HepG2 (cell line): ENCODE data around the gene CSNK1G1. TPM values are rescaled to one million over a fixed set of nuclear protein-coding genes. Genes with fewer than 3 reads are reported as not detected.

Experiments used
- ATAC-seq: fragments of 200-7000 bp; cut with Tn5 transposase; 3 replicates; pipeline ENCODE4 v1.9.1; 2020; ENCODE audit warnings: mild to moderate bottlenecking, moderate library complexity
- BruUV-seq: library from RNA; stranded (reverse); fragments of 400-500 nt; replicated peaks from 2 replicates; lab custom pipeline; 2021; lab: Mats Ljungman, UMichigan
- CTCF ChIA-PET: fragments of 300-600 bp; formaldehyde crosslinking; extraction: SDS; loops from one replicate; lab custom pipeline; 2021; ENCODE audit warnings: low total read pairs, inconsistent platforms, low intra/inter-chr PET ratio; lab: Yijun Ruan, JAX
- POLR2A ChIA-PET: fragments of 350-600 bp; sonication (Branson Sonifier 250); formaldehyde crosslinking; loops from one replicate; lab custom pipeline; 2020; ENCODE audit warnings: antibody characterized with exemption, inconsistent platforms; lab: Yijun Ruan, JAX
- DNase-seq: peaks from one replicate; pipeline ENCODE4 v3.0.0-alpha.2; 2015; ENCODE audit warnings: low spot score
- FAIRE-seq: peaks from 3 replicates; lab custom pipeline; 2011; peaks lifted over from hg19 to GRCh38; lab: Jason Lieb, UNC
- H2AFZ ChIP-seq: one replicate; pipeline ENCODE4 v1.6.1; 2011; ENCODE audit warnings: low read length, inconsistent platforms
- H3K27ac ChIP-seq: fragments of 300-600 bp; 3 replicates; pipeline ENCODE4 v1.8.0; 2011; ENCODE audit warnings: mixed run types, mild to moderate bottlenecking, mixed read lengths, low read length, inconsistent platforms; ENCODE audit not compliant: insufficient read depth; ENCODE audit errors: extremely low read length
- H3K27me3 ChIP-seq, 2 experiments: fragments of 200-600 bp in 1 of 2; 2 replicates in 1 of 2; 3 replicates in 1 of 2; pipeline versions ENCODE4 v1.6.0 to v1.8.0; 2011; ENCODE audit warnings: low read length in 2 of 2, mild to moderate bottlenecking in 2 of 2, moderate library complexity in 2 of 2, inconsistent platforms in 1 of 2; ENCODE audit not compliant: insufficient read depth in 2 of 2, control insufficient read depth in 1 of 2
- H3K36me3 ChIP-seq, 2 experiments: fragments of 200-600 bp in 1 of 2; replicated peaks in 1 of 2; 2 replicates in 1 of 2; 3 replicates in 1 of 2; pipeline versions ENCODE4 v1.5.1 to v1.8.0; 2011; ENCODE audit warnings: low read length in 2 of 2, inconsistent platforms in 1 of 2; ENCODE audit not compliant: insufficient read depth in 2 of 2, control insufficient read depth in 1 of 2
- H3K4me1 ChIP-seq: 2 replicates; pipeline ENCODE4 v1.5.1; 2012; ENCODE audit warnings: low read length, inconsistent platforms; ENCODE audit not compliant: insufficient read depth
- H3K4me2 ChIP-seq: 2 replicates; pipeline ENCODE4 v1.6.0; 2011; ENCODE audit warnings: low read depth, low read length, inconsistent platforms
- H3K4me3 ChIP-seq, 3 experiments: fragments of 200-600 bp in 1 of 3; sonication (generic), shearing (Covaris generic) in 1 of 3; replicated peaks in 1 of 3; 2 replicates each; pipeline ENCODE4 v1.5.1; 2011 to 2016; ENCODE audit warnings: low read length in 3 of 3, inconsistent platforms in 2 of 3, low read depth in 2 of 3, mild to moderate bottlenecking in 2 of 3, control low read depth in 1 of 3, mixed read lengths in 1 of 3; ENCODE audit not compliant: insufficient read depth in 1 of 3
- H3K79me2 ChIP-seq: one replicate; pipeline ENCODE4 v1.6.1; 2011; ENCODE audit warnings: low read length, inconsistent platforms; ENCODE audit not compliant: insufficient read depth
- H3K9ac ChIP-seq: 2 replicates; pipeline ENCODE4 v1.6.0; 2011; ENCODE audit warnings: mild to moderate bottlenecking, low read depth, low read length, inconsistent platforms; ENCODE audit not compliant: insufficient read depth
- H3K9me3 ChIP-seq: 2 replicates; pipeline ENCODE4 v1.5.1; 2012; ENCODE audit warnings: mild to moderate bottlenecking, low read length
- H4K20me1 ChIP-seq: 2 replicates; pipeline ENCODE4 v1.6.0; 2011; ENCODE audit warnings: inconsistent platforms, mild to moderate bottlenecking, low read length, moderate library complexity; ENCODE audit not compliant: insufficient read depth
- HOXA7 ChIP-seq: sonication (generic); formaldehyde crosslinking; IDR thresholded peaks from 2 replicates; pipeline ENCODE4 v1.8.1; 2022; ENCODE audit warnings: mild to moderate bottlenecking, missing genetic modification reagents, moderate library complexity
- MED8 ChIP-seq: sonication (generic); formaldehyde crosslinking; IDR thresholded peaks from 2 replicates; pipeline ENCODE4 v1.8.1; 2023; ENCODE audit warnings: mild to moderate bottlenecking, missing genetic modification reagents; ENCODE audit not compliant: insufficient replicate concordance
- SRY ChIP-seq: sonication (generic); formaldehyde crosslinking; IDR thresholded peaks from 2 replicates; pipeline ENCODE4 v1.8.0; 2022; ENCODE audit warnings: mild to moderate bottlenecking, missing genetic modification reagents
- ZFX ChIP-seq: sonication (generic); formaldehyde crosslinking; IDR thresholded peaks from 2 replicates; pipeline ENCODE4 v1.4.0; 2020; ENCODE audit warnings: mild to moderate bottlenecking, low read depth, missing genetic modification reagents, moderate library complexity
- ZNF572 ChIP-seq: sonication (generic); formaldehyde crosslinking; IDR thresholded peaks from 2 replicates; pipeline ENCODE4 v1.5.1; 2020; ENCODE audit warnings: mild to moderate bottlenecking, missing genetic modification reagents
- ZNF576 ChIP-seq: sonication (generic); formaldehyde crosslinking; IDR thresholded peaks from 2 replicates; pipeline ENCODE4 v1.4.0; 2020; ENCODE audit warnings: mild to moderate bottlenecking, missing genetic modification reagents
- ZNF704 ChIP-seq: sonication (generic); formaldehyde crosslinking; IDR thresholded peaks from 2 replicates; pipeline ENCODE4 v1.8.1; 2023; ENCODE audit warnings: mild to moderate bottlenecking, inconsistent platforms, moderate library complexity, missing genetic modification reagents, borderline replicate concordance
- WGBS: methylation state at CpG from one replicate; pipeline ENCODE4 v1.1.6; 2017; ENCODE audit warnings: low lambda C conversion rate; 5-methylcytosine and 5-hydroxymethylcytosine counted together
- in situ Hi-C: cut with HindIII; loops from 2 replicates; pipeline ENCODE4 v1.10.0; 2017; ENCODE audit warnings: low pct_unique_long_range_greater_than_20kb; ENCODE audit not compliant: extremely low pct_ligation_motif_present
- intact Hi-C: fragments of 100-400 bp; cut with micrococcal nuclease; formaldehyde crosslinking; loops from one replicate; pipeline ENCODE4 v1.10.0; 2022; ENCODE audit not compliant: unreplicated experiment
- polyA plus RNA-seq, 8 experiments: library from polyadenylated mRNA; depleted of rRNA in 3 of 8; stranded (reverse) in 7 of 8; unstranded in 1 of 8; fragments of >200 nt; fragmentation: Illumina TruSeq in 4 of 8; extraction: Trizol in 4 of 8; gene quantifications; 2 replicates each; pipeline versions ENCODE4 v1.2.1 to v1.2.3, GENCODE V29; 2011 to 2016; ENCODE audit warnings: low read depth in 4 of 8, missing spikeins in 1 of 8, mixed read lengths in 1 of 8; ENCODE audit not compliant: insufficient read depth in 1 of 8
- total RNA-seq, 5 experiments: library from RNA; depleted of rRNA; stranded (reverse); fragments of >200 nt; fragmentation: Illumina TruSeq; extraction: Trizol; gene quantifications; 2 replicates each; pipeline ENCODE4 v1.2.3, GENCODE V29; 2016; ENCODE audit warnings: low read depth in 1 of 5
- TF ChIP-seq, protein P1 (sequence below): sonication (generic); formaldehyde crosslinking; IDR thresholded peaks from 2 replicates; pipeline ENCODE4 v1.8.1; 2023; ENCODE audit warnings: mild to moderate bottlenecking, missing genetic modification reagents, borderline replicate concordance

The CSNK1G1 gene
- total and polyA plus RNA-seq, 2 of the 13 experiments (the other 11 are each of a cell fraction or from before 2014, with no cell fraction given): 8.5 to 12.6 TPM

DNA sequence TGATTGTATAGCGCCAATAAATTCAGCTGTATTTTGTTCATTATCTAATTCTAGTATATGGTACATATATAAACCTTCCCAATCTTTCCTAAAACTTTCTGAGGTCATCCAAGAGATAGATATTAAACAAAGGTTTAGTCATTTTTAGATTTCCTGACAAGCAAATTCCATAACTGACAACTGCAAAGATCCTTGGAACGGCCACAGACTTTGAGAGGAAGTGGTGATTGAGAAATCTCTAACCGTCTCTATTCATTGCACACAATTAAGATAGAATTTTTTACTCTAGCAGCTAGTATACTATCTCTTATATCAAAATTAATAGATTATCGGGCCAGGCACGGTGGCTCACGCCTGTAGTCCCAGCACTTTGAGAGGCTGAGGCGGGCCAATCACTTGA, 4.7 kb downstream of the CSNK1G1 start:
- no peaks in the 10 kb centered on the region for H3K9me3 ChIP-seq
- FAIRE-seq (no peak), DNase-seq (no peak), ATAC-seq (no peak)
- H3K4me2 ChIP-seq: no peak overlapping the region
- no peak overlapping the region for H3K9ac ChIP-seq
- peaks cover 0 to 5% of the 10 kb centered on the region in 2 experiments; a peak in 1 of 5 replicates for H3K36me3 ChIP-seq
- in situ Hi-C loops: no loop called here
- BruUV-seq: no TSS peak
- TF ChIP-seq SRY (CRISPR knock-in tag) (no peak), ZNF576 (CRISPR knock-in tag) (no peak), HOXA7 (CRISPR knock-in tag) (no peak), MED8 (no peak), ZFX (CRISPR knock-in tag) (no peak), ZNF572 (no peak), ZNF704 (no peak)
- TF ChIP-seq, protein P1, sequence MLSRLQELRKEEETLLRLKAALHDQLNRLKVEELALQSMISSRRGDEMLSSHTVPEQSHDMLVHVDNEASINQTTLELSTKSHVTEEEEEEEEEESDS (CRISPR knock-in tag): no peak
- H3K4me3 ChIP-seq: no peak overlapping the region
- H3K4me1 ChIP-seq: peaks cover 11% of the 10 kb centered on the region
- 97% methylated on average over 7 of the region's 7 CpGs for WGBS
- intact Hi-C loops: no loop called here
- no peaks in the 10 kb centered on the region; a peak in 1 of 5 replicates for H3K27me3 ChIP-seq
- POLR2A ChIA-PET: no interaction called here
- CTCF ChIA-PET: no interaction called here
- H4K20me1 ChIP-seq: no peaks in the 10 kb centered on the region
- peaks cover 27% of the 10 kb centered on the region for H3K79me2 ChIP-seq
- no peak overlapping the region for H3K27ac ChIP-seq
- H2AFZ ChIP-seq: no peak overlapping the region
